ENCODE results near the gene ENO1. TPM values are rescaled to one million over a fixed set of nuclear protein-coding genes. Genes with fewer than 3 reads are reported as not detected.

The ENO1 gene
- total and polyA plus RNA-seq, 9 of the 15 experiments (the other 6 are each of a cell fraction or from before 2014, with no cell fraction given) = 2,249 to 7,472 (median 2,868) TPM

DNA sequence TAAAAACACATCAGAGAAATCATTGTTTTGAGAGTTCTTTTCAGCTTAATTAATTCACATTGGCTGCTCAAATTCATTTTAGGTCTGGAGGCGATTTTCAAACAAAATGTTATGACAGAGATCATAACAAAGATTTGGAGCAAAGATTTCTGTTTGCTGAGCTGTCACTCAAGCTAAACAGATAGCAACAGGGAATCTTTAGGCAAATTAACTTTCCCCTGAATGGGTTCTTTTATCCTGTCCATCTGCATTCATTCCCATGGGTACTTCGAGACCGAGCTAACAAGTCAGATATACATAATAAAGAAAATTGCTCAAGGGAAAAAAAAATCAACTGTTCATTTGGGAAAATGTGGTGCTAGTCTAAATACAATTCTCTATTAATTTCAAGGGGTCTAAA is 37.0 kb upstream of the ENO1 start:
- DNase-seq (ENCODE audit: extremely low read depth in 1 of 4, low spot score in 3 of 4) = no peak
- ChIA-PET POLR2A (interaction anchor here (1.0 kb wide), 1 partner anchor 89 kb away, joined by 3 read pairs; no protein-coding TSS in a partner anchor), CTCF (ENCODE audit: low intra/inter-chr PET ratio) (interaction anchor here (1.0 kb wide), 1 partner anchor 72 kb away, joined by 3 read pairs; no protein-coding TSS in a partner anchor)
- Histone ChIP-seq H3K27me3 (ENCODE audit: control insufficient read depth in 2 of 2, insufficient read depth in 2 of 2, low read length in 2 of 2) (peaks cover 5 to 21% of the 10 kb centered on the region in 2 experiments; a peak in 3 of 5 replicates), H3K27ac (ENCODE audit: extremely low read depth, low read depth, low read length) (no peak overlapping the region), H3K4me2 (ENCODE audit: insufficient read depth, low read length) (no peak overlapping the region), H3K36me3 (ENCODE audit: control insufficient read depth, insufficient read depth, low read length) (no peaks in the 10 kb centered on the region), H3K79me2 (ENCODE audit: control insufficient read depth, insufficient read depth, low read length) (no peaks in the 10 kb centered on the region), H3K9me3 (replicated peaks; ENCODE audit: control insufficient read depth, insufficient read depth, low read depth, low read length) (no peaks in the 10 kb centered on the region), H2AFZ (ENCODE audit: low read depth, low read length) (no peak overlapping the region), H3K9me1 (ENCODE audit: control insufficient read depth, insufficient read depth, low read length) (no peaks in the 10 kb centered on the region), H3K9ac (ENCODE audit: insufficient read depth in 1 of 2, low read depth in 2 of 2, low read length in 2 of 2) (no peak overlapping the region), H3K4me3 (no peak overlapping the region), H4K20me1 (replicated peaks; ENCODE audit: control insufficient read depth, insufficient read depth, low read length) (no peaks in the 10 kb centered on the region), H3K4me1 (replicated peaks in 1 of 2; ENCODE audit: control insufficient read depth in 2 of 2, insufficient read depth in 2 of 2, low read length in 2 of 2) (peaks cover 4 to 7% of the 10 kb centered on the region in 2 experiments; a peak in 4 of 5 replicates)
- ATAC-seq = no peak
- intact Hi-C loops (cut with micrococcal nuclease) = loop anchor here (5.0 kb wide), 1 partner anchor 282 kb away; no protein-coding TSS in a partner anchor
- TF ChIP-seq MEIS2 (IDR thresholded peaks at IDR 0.05; ENCODE audit: partially characterized antibody) (peak; percentile 14), ZNF143 (CRISPR knock-in tag; IDR thresholded peaks at IDR 0.05) (no peak), PRMT5 (CRISPR knock-in tag; IDR thresholded peaks at IDR 0.05) (no peak), TEAD1 (CRISPR knock-in tag; IDR thresholded peaks at IDR 0.05) (no peak)
- TF ChIP-seq, protein P1, sequence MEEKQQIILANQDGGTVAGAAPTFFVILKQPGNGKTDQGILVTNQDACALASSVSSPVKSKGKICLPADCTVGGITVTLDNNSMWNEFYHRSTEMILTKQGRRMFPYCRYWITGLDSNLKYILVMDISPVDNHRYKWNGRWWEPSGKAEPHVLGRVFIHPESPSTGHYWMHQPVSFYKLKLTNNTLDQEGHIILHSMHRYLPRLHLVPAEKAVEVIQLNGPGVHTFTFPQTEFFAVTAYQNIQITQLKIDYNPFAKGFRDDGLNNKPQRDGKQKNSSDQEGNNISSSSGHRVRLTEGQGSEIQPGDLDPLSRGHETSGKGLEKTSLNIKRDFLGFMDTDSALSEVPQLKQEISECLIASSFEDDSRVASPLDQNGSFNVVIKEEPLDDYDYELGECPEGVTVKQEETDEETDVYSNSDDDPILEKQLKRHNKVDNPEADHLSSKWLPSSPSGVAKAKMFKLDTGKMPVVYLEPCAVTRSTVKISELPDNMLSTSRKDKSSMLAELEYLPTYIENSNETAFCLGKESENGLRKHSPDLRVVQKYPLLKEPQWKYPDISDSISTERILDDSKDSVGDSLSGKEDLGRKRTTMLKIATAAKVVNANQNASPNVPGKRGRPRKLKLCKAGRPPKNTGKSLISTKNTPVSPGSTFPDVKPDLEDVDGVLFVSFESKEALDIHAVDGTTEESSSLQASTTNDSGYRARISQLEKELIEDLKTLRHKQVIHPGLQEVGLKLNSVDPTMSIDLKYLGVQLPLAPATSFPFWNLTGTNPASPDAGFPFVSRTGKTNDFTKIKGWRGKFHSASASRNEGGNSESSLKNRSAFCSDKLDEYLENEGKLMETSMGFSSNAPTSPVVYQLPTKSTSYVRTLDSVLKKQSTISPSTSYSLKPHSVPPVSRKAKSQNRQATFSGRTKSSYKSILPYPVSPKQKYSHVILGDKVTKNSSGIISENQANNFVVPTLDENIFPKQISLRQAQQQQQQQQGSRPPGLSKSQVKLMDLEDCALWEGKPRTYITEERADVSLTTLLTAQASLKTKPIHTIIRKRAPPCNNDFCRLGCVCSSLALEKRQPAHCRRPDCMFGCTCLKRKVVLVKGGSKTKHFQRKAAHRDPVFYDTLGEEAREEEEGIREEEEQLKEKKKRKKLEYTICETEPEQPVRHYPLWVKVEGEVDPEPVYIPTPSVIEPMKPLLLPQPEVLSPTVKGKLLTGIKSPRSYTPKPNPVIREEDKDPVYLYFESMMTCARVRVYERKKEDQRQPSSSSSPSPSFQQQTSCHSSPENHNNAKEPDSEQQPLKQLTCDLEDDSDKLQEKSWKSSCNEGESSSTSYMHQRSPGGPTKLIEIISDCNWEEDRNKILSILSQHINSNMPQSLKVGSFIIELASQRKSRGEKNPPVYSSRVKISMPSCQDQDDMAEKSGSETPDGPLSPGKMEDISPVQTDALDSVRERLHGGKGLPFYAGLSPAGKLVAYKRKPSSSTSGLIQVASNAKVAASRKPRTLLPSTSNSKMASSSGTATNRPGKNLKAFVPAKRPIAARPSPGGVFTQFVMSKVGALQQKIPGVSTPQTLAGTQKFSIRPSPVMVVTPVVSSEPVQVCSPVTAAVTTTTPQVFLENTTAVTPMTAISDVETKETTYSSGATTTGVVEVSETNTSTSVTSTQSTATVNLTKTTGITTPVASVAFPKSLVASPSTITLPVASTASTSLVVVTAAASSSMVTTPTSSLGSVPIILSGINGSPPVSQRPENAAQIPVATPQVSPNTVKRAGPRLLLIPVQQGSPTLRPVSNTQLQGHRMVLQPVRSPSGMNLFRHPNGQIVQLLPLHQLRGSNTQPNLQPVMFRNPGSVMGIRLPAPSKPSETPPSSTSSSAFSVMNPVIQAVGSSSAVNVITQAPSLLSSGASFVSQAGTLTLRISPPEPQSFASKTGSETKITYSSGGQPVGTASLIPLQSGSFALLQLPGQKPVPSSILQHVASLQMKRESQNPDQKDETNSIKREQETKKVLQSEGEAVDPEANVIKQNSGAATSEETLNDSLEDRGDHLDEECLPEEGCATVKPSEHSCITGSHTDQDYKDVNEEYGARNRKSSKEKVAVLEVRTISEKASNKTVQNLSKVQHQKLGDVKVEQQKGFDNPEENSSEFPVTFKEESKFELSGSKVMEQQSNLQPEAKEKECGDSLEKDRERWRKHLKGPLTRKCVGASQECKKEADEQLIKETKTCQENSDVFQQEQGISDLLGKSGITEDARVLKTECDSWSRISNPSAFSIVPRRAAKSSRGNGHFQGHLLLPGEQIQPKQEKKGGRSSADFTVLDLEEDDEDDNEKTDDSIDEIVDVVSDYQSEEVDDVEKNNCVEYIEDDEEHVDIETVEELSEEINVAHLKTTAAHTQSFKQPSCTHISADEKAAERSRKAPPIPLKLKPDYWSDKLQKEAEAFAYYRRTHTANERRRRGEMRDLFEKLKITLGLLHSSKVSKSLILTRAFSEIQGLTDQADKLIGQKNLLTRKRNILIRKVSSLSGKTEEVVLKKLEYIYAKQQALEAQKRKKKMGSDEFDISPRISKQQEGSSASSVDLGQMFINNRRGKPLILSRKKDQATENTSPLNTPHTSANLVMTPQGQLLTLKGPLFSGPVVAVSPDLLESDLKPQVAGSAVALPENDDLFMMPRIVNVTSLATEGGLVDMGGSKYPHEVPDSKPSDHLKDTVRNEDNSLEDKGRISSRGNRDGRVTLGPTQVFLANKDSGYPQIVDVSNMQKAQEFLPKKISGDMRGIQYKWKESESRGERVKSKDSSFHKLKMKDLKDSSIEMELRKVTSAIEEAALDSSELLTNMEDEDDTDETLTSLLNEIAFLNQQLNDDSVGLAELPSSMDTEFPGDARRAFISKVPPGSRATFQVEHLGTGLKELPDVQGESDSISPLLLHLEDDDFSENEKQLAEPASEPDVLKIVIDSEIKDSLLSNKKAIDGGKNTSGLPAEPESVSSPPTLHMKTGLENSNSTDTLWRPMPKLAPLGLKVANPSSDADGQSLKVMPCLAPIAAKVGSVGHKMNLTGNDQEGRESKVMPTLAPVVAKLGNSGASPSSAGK (IDR thresholded peaks at IDR 0.05) = no peak
- TF ChIP-seq, protein P2, sequence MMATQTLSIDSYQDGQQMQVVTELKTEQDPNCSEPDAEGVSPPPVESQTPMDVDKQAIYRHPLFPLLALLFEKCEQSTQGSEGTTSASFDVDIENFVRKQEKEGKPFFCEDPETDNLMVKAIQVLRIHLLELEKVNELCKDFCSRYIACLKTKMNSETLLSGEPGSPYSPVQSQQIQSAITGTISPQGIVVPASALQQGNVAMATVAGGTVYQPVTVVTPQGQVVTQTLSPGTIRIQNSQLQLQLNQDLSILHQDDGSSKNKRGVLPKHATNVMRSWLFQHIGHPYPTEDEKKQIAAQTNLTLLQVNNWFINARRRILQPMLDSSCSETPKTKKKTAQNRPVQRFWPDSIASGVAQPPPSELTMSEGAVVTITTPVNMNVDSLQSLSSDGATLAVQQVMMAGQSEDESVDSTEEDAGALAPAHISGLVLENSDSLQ (IDR thresholded peaks at IDR 0.05) = peak; percentile 90
- in situ Hi-C loops (cut with MboI) = loop anchor here (5.0 kb wide), 1 partner anchor 72 kb away; no protein-coding TSS in a partner anchor
- WGBS (ENCODE audit: insufficient coverage, low coverage, missing lambda C conversion rate) = 11% methylated on average over 3 of the region's 3 CpGs
- no TSS peak for BruUV-seq (replicated peaks)
- FAIRE-seq = no peak
